Ectodermal cell (in vitro differentiated cells): ENCODE results near the gene ABCB4.

Source experiments
- H3K27ac ChIP-seq: 2 replicates; pipeline ENCODE4 v1.7.0; 2013; ENCODE audit warnings: mild to moderate bottlenecking, low read depth, low read length; ENCODE audit not compliant: insufficient read depth, poor library complexity, severe bottlenecking
- H3K27me3 ChIP-seq: 2 replicates; pipeline ENCODE4 v1.7.0; 2013; ENCODE audit warnings: mild to moderate bottlenecking, low read length; ENCODE audit not compliant: insufficient read depth, control insufficient read depth, poor library complexity, severe bottlenecking
- H3K36me3 ChIP-seq: one replicate; pipeline ENCODE4 v1.7.0; 2013; ENCODE audit warnings: low read length; ENCODE audit not compliant: control insufficient read depth, insufficient read depth
- H3K4me1 ChIP-seq: one replicate; pipeline ENCODE4 v1.7.0; 2013; ENCODE audit warnings: low read length; ENCODE audit not compliant: control insufficient read depth, insufficient read depth
- H3K4me3 ChIP-seq: 2 replicates; pipeline ENCODE4 v1.7.0; 2013; ENCODE audit warnings: low read depth, low read length, control low read depth; ENCODE audit not compliant: insufficient read depth
- H3K9me3 ChIP-seq: 2 replicates; pipeline ENCODE4 v1.7.0; 2013; ENCODE audit warnings: mild to moderate bottlenecking, low read length, moderate library complexity; ENCODE audit not compliant: control insufficient read depth
- WGBS, 2 experiments: methylation state at CpG; one replicate each; pipeline ENCODE4 v1.1.7; 2013; ENCODE audit warnings: missing lambda C conversion rate in 2 of 2; 5-methylcytosine and 5-hydroxymethylcytosine counted together

ABCB4 gene

DNA sequence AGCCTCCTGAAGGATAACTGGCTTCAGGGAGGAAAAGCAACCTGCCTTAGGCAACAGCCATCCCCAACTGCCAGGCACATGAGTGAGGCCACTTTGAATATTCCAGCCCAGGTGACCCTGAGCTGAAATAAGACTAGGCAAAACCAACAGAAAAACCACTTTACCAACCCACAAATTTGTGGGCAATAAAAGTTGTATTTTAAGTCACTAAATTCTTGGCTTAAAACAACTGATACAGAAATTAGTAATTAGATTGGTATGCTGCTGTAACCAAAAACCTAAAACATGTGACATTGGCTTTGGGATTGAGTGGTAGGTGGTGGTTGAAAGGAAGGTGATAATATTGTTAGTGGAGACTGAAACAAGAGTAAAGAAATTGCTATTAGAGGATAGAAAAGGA lies 39.9 kb downstream of the ABCB4 start:
- H3K27me3 ChIP-seq = no peaks in the 10 kb centered on the region
- no peaks in the 10 kb centered on the region for H3K36me3 ChIP-seq
- H3K4me3 ChIP-seq = no peak overlapping the region
- H3K27ac ChIP-seq = no peak overlapping the region
- no peaks in the 10 kb centered on the region for H3K4me1 ChIP-seq
- no peaks in the 10 kb centered on the region for H3K9me3 ChIP-seq

DNA sequence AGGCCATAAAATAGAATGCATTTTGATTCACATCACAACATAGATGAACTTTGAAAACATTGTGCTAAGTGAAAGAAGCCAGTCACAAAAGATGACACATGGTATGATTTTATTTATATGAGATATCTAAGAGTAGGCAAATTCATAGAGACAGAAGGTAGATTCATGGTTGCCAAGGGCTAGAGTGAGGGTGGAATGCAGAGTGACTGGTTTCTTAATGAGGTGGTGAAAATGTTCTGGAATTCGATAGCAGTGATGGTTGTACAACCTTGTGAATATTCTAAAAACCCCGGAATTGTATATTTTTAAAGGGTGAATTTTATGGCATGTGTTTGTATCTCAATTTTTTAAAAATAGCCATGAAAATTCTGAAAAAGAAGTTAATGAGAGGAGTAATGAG lies 42.9 kb downstream of the ABCB4 start:
- Histone ChIP-seq H3K27ac (no peak overlapping the region), H3K27me3 (no peaks in the 10 kb centered on the region), H3K4me1 (no peaks in the 10 kb centered on the region), H3K4me3 (no peak overlapping the region), H3K9me3 (no peaks in the 10 kb centered on the region), H3K36me3 (no peaks in the 10 kb centered on the region)
- WGBS, 2 experiments = 94 to 95% methylated on average over 2 of the region's 2 CpGs

GRCh38 chr7:87427288-87427687 lies 48.2 kb downstream of the ABCB4 start:
- Histone ChIP-seq H3K4me3 (no peak overlapping the region), H3K27me3 (no peaks in the 10 kb centered on the region), H3K27ac (no peak overlapping the region), H3K9me3 (no peaks in the 10 kb centered on the region), H3K4me1 (no peaks in the 10 kb centered on the region), H3K36me3 (no peaks in the 10 kb centered on the region)
- WGBS, 2 experiments = 92 to 94% methylated on average over 3 of the region's 3 CpGs

- no peaks in the 10 kb centered on the region for H3K9me3 ChIP-seq
- no peaks in the 10 kb centered on the region for H3K27me3 ChIP-seq
- WGBS, 2 experiments = 86 to 98% methylated on average over 1 to 3 of the region's 3 CpGs
- no peak overlapping the region for H3K27ac ChIP-seq
- H3K4me1 ChIP-seq = no peaks in the 10 kb centered on the region
- no peak overlapping the region for H3K4me3 ChIP-seq
- no peaks in the 10 kb centered on the region for H3K36me3 ChIP-seq
Measured at GRCh38 chr7:87426160-87426559, 49.3 kb downstream of the ABCB4 start.

GRCh38 chr7:87424075-87424474 lies 51.4 kb downstream of the ABCB4 start:
- Histone ChIP-seq H3K9me3 (no peaks in the 10 kb centered on the region), H3K4me1 (no peaks in the 10 kb centered on the region), H3K4me3 (no peak overlapping the region), H3K27me3 (no peaks in the 10 kb centered on the region), H3K36me3 (no peaks in the 10 kb centered on the region), H3K27ac (no peak overlapping the region)
- WGBS, 2 experiments = 89 to 93% methylated on average over 5 of the region's 5 CpGs

DNA sequence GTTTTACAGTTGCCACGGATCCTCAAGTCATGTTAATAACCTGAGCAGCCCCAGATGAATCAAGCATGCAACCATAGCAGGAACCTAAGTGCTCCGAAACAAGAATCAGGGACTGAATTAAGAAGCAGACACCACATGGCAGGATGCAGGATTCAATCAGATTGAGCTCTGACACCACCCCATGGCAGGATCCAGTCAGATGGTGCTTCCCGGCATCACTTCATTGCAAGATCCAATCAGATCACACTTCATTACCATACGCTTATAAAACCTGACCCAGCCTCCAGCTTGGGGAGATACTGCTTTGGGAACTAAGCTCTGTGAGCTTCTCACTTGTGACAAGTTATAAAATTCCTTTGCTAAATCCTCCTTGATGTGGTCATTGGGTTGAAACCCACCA lies 55.3 kb downstream of the ABCB4 start:
- H3K4me3 ChIP-seq = no peak overlapping the region
- H3K27ac ChIP-seq = no peak overlapping the region
- H3K36me3 ChIP-seq = no peaks in the 10 kb centered on the region
- H3K4me1 ChIP-seq = no peaks in the 10 kb centered on the region
- H3K27me3 ChIP-seq = no peaks in the 10 kb centered on the region
- no peaks in the 10 kb centered on the region for H3K9me3 ChIP-seq
- WGBS, 2 experiments = 87 to 91% methylated on average over 4 of the region's 4 CpGs

GRCh38 chr7:87416682-87417587 lies 58.5 kb downstream of the ABCB4 start:
- H3K36me3 ChIP-seq = no peaks in the 10 kb centered on the region
- no peaks in the 10 kb centered on the region for H3K9me3 ChIP-seq
- no peaks in the 10 kb centered on the region for H3K27me3 ChIP-seq
- WGBS, 2 experiments = 82 to 83% methylated on average over 4 of the region's 5 CpGs
- H3K4me3 ChIP-seq = no peak overlapping the region
- H3K4me1 ChIP-seq = no peaks in the 10 kb centered on the region
- H3K27ac ChIP-seq = no peak overlapping the region

- H3K27me3 ChIP-seq = no peaks in the 10 kb centered on the region
- H3K27ac ChIP-seq = no peak overlapping the region
- H3K4me3 ChIP-seq = no peak overlapping the region
- H3K4me1 ChIP-seq = no peaks in the 10 kb centered on the region
- H3K36me3 ChIP-seq = no peaks in the 10 kb centered on the region
- WGBS, 2 experiments = 95 to 96% methylated on average over 2 of the region's 2 CpGs
- H3K9me3 ChIP-seq = no peaks in the 10 kb centered on the region
Measured at GRCh38 chr7:87414794-87415188, 60.7 kb downstream of the ABCB4 start.

DNA sequence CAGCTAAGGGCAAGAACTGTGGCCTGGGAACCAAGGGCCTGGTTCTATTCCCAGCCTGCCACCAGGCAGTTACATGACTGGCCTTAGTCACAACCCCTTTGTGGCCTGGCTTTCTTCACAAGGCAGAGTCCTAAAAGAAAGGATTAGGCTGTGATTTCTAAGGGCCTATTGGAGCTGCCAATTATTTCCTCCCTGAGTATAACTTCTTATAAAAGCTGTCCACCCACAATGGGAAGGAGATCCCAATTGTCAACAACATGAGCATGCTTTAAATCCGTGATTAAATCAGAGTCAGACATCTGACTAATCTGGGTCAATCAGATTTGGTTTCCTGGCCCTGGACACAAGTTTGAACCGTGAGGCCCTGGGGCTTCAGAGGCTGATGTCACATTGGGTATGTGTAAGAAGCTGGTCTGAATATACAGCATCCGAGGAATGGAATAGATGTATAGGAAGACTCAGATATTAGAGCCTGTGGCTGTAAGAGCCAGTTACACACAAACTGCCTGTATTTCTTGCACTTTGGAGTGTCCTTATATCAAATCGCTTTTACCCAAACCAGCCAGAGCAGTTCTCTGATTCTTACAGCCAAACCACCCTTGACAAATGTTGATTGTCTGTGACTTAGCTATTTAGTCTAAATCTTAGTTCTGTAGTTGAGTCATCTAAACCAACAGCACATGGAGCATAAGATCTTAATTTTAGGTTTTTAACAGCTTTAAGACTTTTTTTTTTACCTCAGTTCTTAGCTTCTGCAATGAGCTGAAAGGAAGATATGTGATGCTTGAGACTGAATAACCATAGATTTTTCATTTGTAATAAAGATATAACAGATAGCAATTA lies 61.3 kb downstream of the ABCB4 start:
- Histone ChIP-seq H3K27me3 (no peaks in the 10 kb centered on the region), H3K9me3 (no peaks in the 10 kb centered on the region), H3K36me3 (no peaks in the 10 kb centered on the region), H3K27ac (no peak overlapping the region), H3K4me3 (no peak overlapping the region), H3K4me1 (no peaks in the 10 kb centered on the region)
- 81 to 93% methylated on average over 4 of the region's 4 CpGs for WGBS, 2 experiments

DNA sequence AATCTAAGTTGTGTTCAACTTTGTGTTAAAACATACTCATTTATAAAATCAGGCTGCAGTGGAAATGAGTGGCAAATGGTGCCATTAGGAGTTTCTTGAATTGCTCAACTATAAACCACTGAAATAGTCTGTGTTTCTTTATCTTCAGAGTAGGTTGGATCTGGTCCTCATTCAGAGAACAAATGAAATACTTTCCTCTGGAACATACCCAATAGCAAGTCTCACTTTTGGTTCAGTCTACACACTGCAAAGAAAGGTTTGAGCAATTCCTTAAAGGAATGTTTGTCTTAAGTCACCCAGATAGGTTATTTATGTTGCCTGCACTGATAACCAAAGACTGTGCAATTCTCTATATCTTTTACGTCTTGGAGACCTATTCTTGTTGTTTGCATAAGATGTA lies 62.5 kb downstream of the ABCB4 start:
- Histone ChIP-seq H3K9me3 (no peaks in the 10 kb centered on the region), H3K27me3 (no peaks in the 10 kb centered on the region), H3K4me3 (no peak overlapping the region), H3K36me3 (no peaks in the 10 kb centered on the region), H3K27ac (no peak overlapping the region), H3K4me1 (no peaks in the 10 kb centered on the region)
- 100% methylated on average over 1 of the region's 1 CpG; no CpG with 5 or more reads in 1 of the 2 experiments for WGBS, 2 experiments
